Vagina (tissue), 2 donors: ENCODE measurements around the gene CD46. TPM values are rescaled to one million over a fixed set of nuclear protein-coding genes. Genes with fewer than 3 reads are reported as not detected.

Source experiments
- DNase-seq, 2 donors: peaks; one replicate each; pipeline ENCODE4 v3.0.0-alpha.2; 2017; ENCODE audit errors: extremely low spot score in 2 of 2
- H3K27ac ChIP-seq: fragments of 200-600 bp; sonication (generic); one replicate; pipeline ENCODE4 v1.5.1; 2019
- H3K27me3 ChIP-seq: fragments of 200-600 bp; sonication (generic); one replicate; pipeline ENCODE4 v1.5.1; 2019
- H3K36me3 ChIP-seq, 2 donors: fragments of 200-600 bp; sonication (generic); one replicate each; pipeline ENCODE4 v1.5.1; 2017 to 2019
- H3K4me1 ChIP-seq: fragments of 200-600 bp; sonication (generic); one replicate; pipeline ENCODE4 v1.5.1; 2019
- H3K4me3 ChIP-seq, 2 donors: fragments of 200-600 bp; sonication (generic); 1 replicate in 1 of 2; 2 replicates in 1 of 2; pipeline ENCODE4 v1.5.1; 2016 to 2019
- H3K9me3 ChIP-seq: fragments of 200-600 bp; sonication (generic); one replicate; pipeline ENCODE4 v1.5.1; 2019
- CTCF ChIP-seq, 3 experiments: fragments of 450-650 bp in 2 of 3; fragments of 200-600 bp in 1 of 3; sonication (generic) in 1 of 3; IDR thresholded peaks; one replicate each; pipeline ENCODE4 v1.5.1; 2017 to 2019; ENCODE audit warnings: antibody characterized with exemption in 3 of 3, mild to moderate bottlenecking in 2 of 3, moderate library complexity in 2 of 3
- POLR2A ChIP-seq, 2 donors: fragments of 450-650 bp; IDR thresholded peaks; one replicate each; pipeline ENCODE4 v1.6.1; 2017; ENCODE audit warnings: antibody characterized with exemption in 2 of 2, mild to moderate bottlenecking in 2 of 2, moderate library complexity in 2 of 2
- POLR2AphosphoS5 ChIP-seq, 2 donors: sonication (generic); formaldehyde crosslinking; IDR thresholded peaks; one replicate each; pipeline ENCODE4 v1.9.0; 2017; ENCODE audit warnings: antibody characterized with exemption in 2 of 2, mild to moderate bottlenecking in 2 of 2, low read depth in 1 of 2; ENCODE audit not compliant: insufficient read depth in 1 of 2
- intact Hi-C: fragments of 100-400 bp; cut with DNase I; formaldehyde crosslinking; loops from one replicate; pipeline ENCODE4 v1.15.1; 2023
- total RNA-seq: library from RNA; depleted of rRNA; stranded (reverse); fragments of >200 nt; gene quantifications from one replicate; pipeline ENCODE4 v1.2.3, GENCODE V29; 2016

Gene CD46
- total RNA-seq, 1 donor from 2014 or later = 143 TPM

GRCh38 chr1:207744000-207744534 lies 7.8 kb upstream of the CD46 start:
- Histone ChIP-seq H3K27me3 (no peaks in the 10 kb centered on the region), H3K4me1 (no peaks in the 10 kb centered on the region), H3K9me3 (no peaks in the 10 kb centered on the region), H3K36me3 (no peaks in the 10 kb centered on the region), H3K27ac (no peak overlapping the region), H3K4me3 (no peak overlapping the region)
- no peak for DNase-seq
- intact Hi-C loops = no loop called here
- TF ChIP-seq CTCF (IDR thresholded peaks at IDR 0.05) = no peak
- no peak for TF ChIP-seq POLR2A (IDR thresholded peaks at IDR 0.05)
- TF ChIP-seq POLR2AphosphoS5 (IDR thresholded peaks at IDR 0.05; ENCODE audit: insufficient read depth in 1 of 2, low read depth in 1 of 2) = no peak

- intact Hi-C loops = no loop called here
- H3K36me3 ChIP-seq = no peaks in the 10 kb centered on the region
- H3K9me3 ChIP-seq = no peaks in the 10 kb centered on the region
- no peak overlapping the region for H3K4me3 ChIP-seq
- no peak overlapping the region for H3K27ac ChIP-seq
- no peaks in the 10 kb centered on the region for H3K4me1 ChIP-seq
- DNase-seq = no peak
- TF ChIP-seq CTCF (IDR thresholded peaks at IDR 0.05) (no peak), POLR2AphosphoS5 (IDR thresholded peaks at IDR 0.05; ENCODE audit: insufficient read depth in 1 of 2, low read depth in 1 of 2) (no peak), POLR2A (IDR thresholded peaks at IDR 0.05) (no peak)
- H3K27me3 ChIP-seq = no peaks in the 10 kb centered on the region
These were observed 6.6 kb upstream of the CD46 start for GRCh38 chr1:207745285-207745684.

- Histone ChIP-seq H3K4me1 (peaks cover 3% of the 10 kb centered on the region), H3K27ac (no peak overlapping the region), H3K9me3 (no peaks in the 10 kb centered on the region), H3K36me3 (no peaks in the 10 kb centered on the region), H3K27me3 (no peaks in the 10 kb centered on the region), H3K4me3 (no peak overlapping the region)
- no peak for DNase-seq
- intact Hi-C loops = no loop called here
- TF ChIP-seq CTCF (IDR thresholded peaks at IDR 0.05) = no peak
- TF ChIP-seq POLR2AphosphoS5 (IDR thresholded peaks at IDR 0.05; ENCODE audit: insufficient read depth in 1 of 2, low read depth in 1 of 2) = no peak
- no peak for TF ChIP-seq POLR2A (IDR thresholded peaks at IDR 0.05)
These were observed 5.8 kb upstream of the CD46 start for GRCh38 chr1:207745839-207746767.

- intact Hi-C loops = no loop called here
- H3K9me3 ChIP-seq = no peaks in the 10 kb centered on the region
- no peaks in the 10 kb centered on the region for H3K36me3 ChIP-seq
- no peak for DNase-seq
- no peaks in the 10 kb centered on the region for H3K27me3 ChIP-seq
- H3K4me1 ChIP-seq = peaks cover 9% of the 10 kb centered on the region
- H3K4me3 ChIP-seq = no peak overlapping the region
- TF ChIP-seq POLR2AphosphoS5 (IDR thresholded peaks at IDR 0.05; ENCODE audit: insufficient read depth in 1 of 2, low read depth in 1 of 2) (no peak), CTCF (IDR thresholded peaks at IDR 0.05) (no peak), POLR2A (IDR thresholded peaks at IDR 0.05) (no peak)
- H3K27ac ChIP-seq = no peak overlapping the region
These were observed 4.0 kb upstream of the CD46 start for GRCh38 chr1:207747627-207748492.
